ENCODE results near the gene DIP2B.
"Not testable (repeated sequence)": the region's sequence is repeated elsewhere in the genome, so short reads cannot be mapped to it uniquely, and the experiment has no call there.

Gene DIP2B

GRCh38 chr12:50542448-50542847 is 37.7 kb downstream of the DIP2B start:
- H3K4me1 ChIP-seq (ENCODE audit: control insufficient read depth, insufficient read depth, low read length): peaks cover 42% of the 10 kb centered on the region
- H3K9ac ChIP-seq (ENCODE audit: low read depth, low read length): no peak overlapping the region
- H3K4me3 ChIP-seq (ENCODE audit: low read length): no peak overlapping the region
- H3K4me2 ChIP-seq (ENCODE audit: low read length): no peak overlapping the region
- H3K36me3 ChIP-seq (ENCODE audit: insufficient read depth, low read length): no peaks in the 10 kb centered on the region
- H3K27me3 ChIP-seq (ENCODE audit: control insufficient read depth, insufficient read depth, low read length): no peaks in the 10 kb centered on the region
- no peaks in the 10 kb centered on the region for H3K9me3 ChIP-seq (replicated peaks; ENCODE audit: low read length)

- H3K4me1 ChIP-seq (ENCODE audit: control insufficient read depth, insufficient read depth, low read length): peaks cover 35% of the 10 kb centered on the region
- not testable (repeated sequence) for H3K36me3 ChIP-seq (ENCODE audit: insufficient read depth, low read length); H3K27me3 ChIP-seq (ENCODE audit: control insufficient read depth, insufficient read depth, low read length); H3K4me3 ChIP-seq (ENCODE audit: low read length); H3K9ac ChIP-seq (ENCODE audit: low read depth, low read length); H3K9me3 ChIP-seq (replicated peaks; ENCODE audit: low read length); H3K4me2 ChIP-seq (ENCODE audit: low read length)
Observed at GRCh38 chr12:50543188-50543587, 38.4 kb downstream of the DIP2B start.

GRCh38 chr12:50545213-50545612 is 40.4 kb downstream of the DIP2B start:
- no peak overlapping the region for H3K4me3 ChIP-seq (ENCODE audit: low read length)
- peaks cover 39% of the 10 kb centered on the region for H3K4me1 ChIP-seq (ENCODE audit: control insufficient read depth, insufficient read depth, low read length)
- H3K4me2 ChIP-seq (ENCODE audit: low read length): peak overlapping the region; percentile 40
- no peaks in the 10 kb centered on the region for H3K27me3 ChIP-seq (ENCODE audit: control insufficient read depth, insufficient read depth, low read length)
- no peaks in the 10 kb centered on the region for H3K36me3 ChIP-seq (ENCODE audit: insufficient read depth, low read length)
- H3K9me3 ChIP-seq (replicated peaks; ENCODE audit: low read length): no peaks in the 10 kb centered on the region
- no peak overlapping the region for H3K9ac ChIP-seq (ENCODE audit: low read depth, low read length)

- H3K9ac ChIP-seq (ENCODE audit: low read depth, low read length): no peak overlapping the region
- peak overlapping the region; percentile 40 for H3K4me2 ChIP-seq (ENCODE audit: low read length)
- H3K36me3 ChIP-seq (ENCODE audit: insufficient read depth, low read length): no peaks in the 10 kb centered on the region
- no peaks in the 10 kb centered on the region for H3K27me3 ChIP-seq (ENCODE audit: control insufficient read depth, insufficient read depth, low read length)
- H3K4me3 ChIP-seq (ENCODE audit: low read length): no peak overlapping the region
- H3K9me3 ChIP-seq (replicated peaks; ENCODE audit: low read length): no peaks in the 10 kb centered on the region
- H3K4me1 ChIP-seq (ENCODE audit: control insufficient read depth, insufficient read depth, low read length): peaks cover 39% of the 10 kb centered on the region
Observed at GRCh38 chr12:50545786-50546185, 41.0 kb downstream of the DIP2B start.

- no peaks in the 10 kb centered on the region for H3K9me3 ChIP-seq (replicated peaks; ENCODE audit: low read length)
- H3K4me1 ChIP-seq (ENCODE audit: control insufficient read depth, insufficient read depth, low read length): peaks cover 37% of the 10 kb centered on the region
- no peak overlapping the region for H3K4me3 ChIP-seq (ENCODE audit: low read length)
- peak overlapping the region; percentile 40 for H3K4me2 ChIP-seq (ENCODE audit: low read length)
- no peaks in the 10 kb centered on the region for H3K27me3 ChIP-seq (ENCODE audit: control insufficient read depth, insufficient read depth, low read length)
- no peaks in the 10 kb centered on the region for H3K36me3 ChIP-seq (ENCODE audit: insufficient read depth, low read length)
- no peak overlapping the region for H3K9ac ChIP-seq (ENCODE audit: low read depth, low read length)
Observed at GRCh38 chr12:50546441-50547318, 41.9 kb downstream of the DIP2B start.

- Histone ChIP-seq H3K4me2 (ENCODE audit: low read length) (no peak overlapping the region), H3K27me3 (ENCODE audit: control insufficient read depth, insufficient read depth, low read length) (no peaks in the 10 kb centered on the region), H3K4me3 (ENCODE audit: low read length) (no peak overlapping the region), H3K4me1 (ENCODE audit: control insufficient read depth, insufficient read depth, low read length) (peaks cover 26% of the 10 kb centered on the region), H3K9ac (ENCODE audit: low read depth, low read length) (no peak overlapping the region), H3K36me3 (ENCODE audit: insufficient read depth, low read length) (no peaks in the 10 kb centered on the region), H3K9me3 (replicated peaks; ENCODE audit: low read length) (no peaks in the 10 kb centered on the region)
Observed at GRCh38 chr12:50547742-50548141, 43.0 kb downstream of the DIP2B start.

- Histone ChIP-seq H3K4me2 (ENCODE audit: low read length) (no peak overlapping the region), H3K9ac (ENCODE audit: low read depth, low read length) (no peak overlapping the region), H3K9me3 (replicated peaks; ENCODE audit: low read length) (no peaks in the 10 kb centered on the region), H3K27me3 (ENCODE audit: control insufficient read depth, insufficient read depth, low read length) (no peaks in the 10 kb centered on the region), H3K36me3 (ENCODE audit: insufficient read depth, low read length) (no peaks in the 10 kb centered on the region), H3K4me3 (ENCODE audit: low read length) (no peak overlapping the region), H3K4me1 (ENCODE audit: control insufficient read depth, insufficient read depth, low read length) (peaks cover 24% of the 10 kb centered on the region)
Observed at GRCh38 chr12:50549885-50550284, 45.1 kb downstream of the DIP2B start.

- no peaks in the 10 kb centered on the region for H3K27me3 ChIP-seq (ENCODE audit: control insufficient read depth, insufficient read depth, low read length)
- H3K9me3 ChIP-seq (replicated peaks; ENCODE audit: low read length): no peaks in the 10 kb centered on the region
- no peak overlapping the region for H3K9ac ChIP-seq (ENCODE audit: low read depth, low read length)
- H3K4me2 ChIP-seq (ENCODE audit: low read length): no peak overlapping the region
- H3K4me3 ChIP-seq (ENCODE audit: low read length): no peak overlapping the region
- no peaks in the 10 kb centered on the region for H3K36me3 ChIP-seq (ENCODE audit: insufficient read depth, low read length)
- H3K4me1 ChIP-seq (ENCODE audit: control insufficient read depth, insufficient read depth, low read length): peaks cover 19% of the 10 kb centered on the region
Observed at GRCh38 chr12:50550530-50551223, 45.9 kb downstream of the DIP2B start.

GRCh38 chr12:50551866-50552265 is 47.1 kb downstream of the DIP2B start:
- H3K4me2 ChIP-seq (ENCODE audit: low read length): no peak overlapping the region
- no peak overlapping the region for H3K9ac ChIP-seq (ENCODE audit: low read depth, low read length)
- H3K36me3 ChIP-seq (ENCODE audit: insufficient read depth, low read length): no peaks in the 10 kb centered on the region
- no peaks in the 10 kb centered on the region for H3K27me3 ChIP-seq (ENCODE audit: control insufficient read depth, insufficient read depth, low read length)
- H3K4me3 ChIP-seq (ENCODE audit: low read length): no peak overlapping the region
- peaks cover 12% of the 10 kb centered on the region for H3K4me1 ChIP-seq (ENCODE audit: control insufficient read depth, insufficient read depth, low read length)
- H3K9me3 ChIP-seq (replicated peaks; ENCODE audit: low read length): no peaks in the 10 kb centered on the region

GRCh38 chr12:50554651-50555050 is 49.9 kb downstream of the DIP2B start:
- Histone ChIP-seq H3K4me2 (ENCODE audit: low read length) (no peak overlapping the region), H3K9me3 (replicated peaks; ENCODE audit: low read length) (no peaks in the 10 kb centered on the region), H3K36me3 (ENCODE audit: insufficient read depth, low read length) (no peaks in the 10 kb centered on the region), H3K4me3 (ENCODE audit: low read length) (no peak overlapping the region), H3K27me3 (ENCODE audit: control insufficient read depth, insufficient read depth, low read length) (no peaks in the 10 kb centered on the region), H3K4me1 (ENCODE audit: control insufficient read depth, insufficient read depth, low read length) (peaks cover 11% of the 10 kb centered on the region), H3K9ac (ENCODE audit: low read depth, low read length) (no peak overlapping the region)

GRCh38 chr12:50555471-50555885 is 50.7 kb downstream of the DIP2B start:
- Histone ChIP-seq H3K4me1 (ENCODE audit: control insufficient read depth, insufficient read depth, low read length) (peaks cover 11% of the 10 kb centered on the region), H3K4me2 (ENCODE audit: low read length) (no peak overlapping the region), H3K9ac (ENCODE audit: low read depth, low read length) (no peak overlapping the region), H3K36me3 (ENCODE audit: insufficient read depth, low read length) (no peaks in the 10 kb centered on the region), H3K27me3 (ENCODE audit: control insufficient read depth, insufficient read depth, low read length) (no peaks in the 10 kb centered on the region), H3K4me3 (ENCODE audit: low read length) (no peak overlapping the region), H3K9me3 (replicated peaks; ENCODE audit: low read length) (no peaks in the 10 kb centered on the region)

All from skeletal muscle satellite cell (primary cell).